PC-9 (cell line): ENCODE measurements around the gene EPB41L4B. TPM values are rescaled to one million over a fixed set of nuclear protein-coding genes. Genes with fewer than 3 reads are reported as not detected.

Experiments used
- BruUV-seq: library from RNA; stranded (reverse); fragments of 400-500 nt; replicated peaks from 2 replicates; lab custom pipeline; 2021; lab: Mats Ljungman, UMichigan
- CTCF ChIA-PET: fragments of 300-600 bp; sonication (Branson Sonifier 250); formaldehyde crosslinking; loops from one replicate; lab custom pipeline; 2022; ENCODE audit warnings: antibody characterized with exemption; lab: Charles Lee
- POLR2A ChIA-PET: fragments of 300-600 bp; sonication (Branson Sonifier 250); formaldehyde crosslinking; loops from one replicate; lab custom pipeline; 2022; ENCODE audit warnings: antibody characterized with exemption; ENCODE audit not compliant: unreplicated experiment; lab: Charles Lee
- DNase-seq, 2 experiments: peaks; one replicate each; pipeline versions ENCODE4 v3.0.0 to v3.0.0-alpha.2; 2015 to 2022; ENCODE audit warnings: mixed read lengths in 1 of 2
- H2AFZ ChIP-seq: fragments of 200-600 bp; sonication (generic); 2 replicates; pipeline ENCODE4 v1.8.1; 2017; ENCODE audit warnings: antibody characterized with exemption
- H3F3A ChIP-seq: fragments of 200-600 bp; sonication (generic); 2 replicates; pipeline ENCODE4 v1.8.1; 2017; ENCODE audit warnings: antibody characterized with exemption, mild to moderate bottlenecking, low read depth; ENCODE audit not compliant: insufficient read depth
- H3K27ac ChIP-seq: fragments of 200-600 bp; sonication (generic); 2 replicates; pipeline ENCODE4 v1.6.1; 2016; ENCODE audit warnings: mixed run types
- H3K27me3 ChIP-seq: fragments of 200-600 bp; sonication (generic); 2 replicates; pipeline ENCODE4 v1.6.1; 2016; ENCODE audit warnings: low read depth, mixed run types; ENCODE audit not compliant: insufficient read depth
- H3K36me3 ChIP-seq: fragments of 200-600 bp; sonication (generic); 2 replicates; pipeline ENCODE4 v1.6.1; 2016; ENCODE audit warnings: low read depth, mixed run types
- H3K4me1 ChIP-seq: fragments of 200-600 bp; sonication (generic); replicated peaks from 2 replicates; pipeline ENCODE4 v1.6.1; 2016; ENCODE audit warnings: mixed run types; ENCODE audit not compliant: insufficient read depth
- H3K4me2 ChIP-seq: fragments of 200-600 bp; sonication (generic); 2 replicates; pipeline ENCODE4 v1.6.1; 2017; ENCODE audit warnings: mixed run types
- H3K4me3 ChIP-seq: fragments of 200-600 bp; sonication (generic); 2 replicates; pipeline ENCODE4 v1.6.1; 2016; ENCODE audit warnings: mixed run types
- H3K79me2 ChIP-seq: fragments of 200-600 bp; sonication (generic); 2 replicates; pipeline ENCODE4 v1.6.1; 2017; ENCODE audit warnings: low read depth, mixed run types
- H3K9me2 ChIP-seq: fragments of 200-600 bp; sonication (generic); 2 replicates; pipeline ENCODE4 v1.8.1; 2017; ENCODE audit warnings: mild to moderate bottlenecking; ENCODE audit not compliant: insufficient read depth
- H3K9me3 ChIP-seq: fragments of 200-600 bp; sonication (generic); 2 replicates; pipeline ENCODE4 v1.8.1; 2016; ENCODE audit warnings: low read depth; ENCODE audit not compliant: insufficient read depth
- H4K20me1 ChIP-seq: fragments of 200-600 bp; sonication (generic); 2 replicates; pipeline ENCODE4 v1.8.1; 2017; ENCODE audit not compliant: insufficient read depth
- EZH2 ChIP-seq: fragments of 200-600 bp; sonication (generic); IDR thresholded peaks from 2 replicates; pipeline ENCODE4 v1.8.0; 2017; ENCODE audit warnings: antibody characterized with exemption, low read depth
- intact Hi-C: fragments of 100-400 bp; cut with micrococcal nuclease; formaldehyde crosslinking; loops from one replicate; pipeline ENCODE4 v1.10.0; 2022; ENCODE audit not compliant: unreplicated experiment
- total RNA-seq: library from RNA; stranded (reverse); gene quantifications from 2 replicates; pipeline ENCODE4 v1.2.3, GENCODE V29; 2021
- TF ChIP-seq, protein P1 (sequence below): fragments of 200-600 bp; sonication (generic); conservative IDR thresholded peaks from 2 replicates; pipeline ENCODE4 v1.6.1; 2017; ENCODE audit warnings: mixed run types, antibody characterized with exemption, mild to moderate bottlenecking, moderate library complexity

The EPB41L4B gene
- total RNA-seq, 1 experiment from 2014 or later = 4.2 TPM

DNA sequence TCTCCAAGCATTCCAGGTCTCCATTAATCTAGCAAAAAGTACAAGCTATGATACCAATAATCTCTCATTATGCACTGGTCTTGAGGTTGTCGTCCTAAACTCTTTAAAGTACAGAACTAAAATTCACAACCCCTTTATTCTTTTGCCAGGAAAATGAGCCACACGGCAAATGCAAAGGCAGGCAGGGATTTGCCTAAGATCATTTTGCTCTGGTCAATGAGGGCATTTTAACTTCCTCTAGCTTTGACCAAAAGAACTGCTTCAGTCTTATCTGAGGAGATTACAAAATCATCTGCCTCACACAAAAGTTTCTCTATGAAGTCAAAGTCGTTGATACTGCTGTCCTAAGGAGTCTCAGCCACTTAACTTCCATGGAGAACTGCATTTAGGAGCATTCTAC lies 51.8 kb downstream of the EPB41L4B start:
- Histone ChIP-seq H3K9me3 (no peaks in the 10 kb centered on the region), H2AFZ (no peak overlapping the region), H3F3A (no peaks in the 10 kb centered on the region), H3K27me3 (no peaks in the 10 kb centered on the region), H3K4me1 (no peaks in the 10 kb centered on the region), H4K20me1 (no peaks in the 10 kb centered on the region), H3K79me2 (no peaks in the 10 kb centered on the region), H3K4me2 (no peak overlapping the region), H3K9me2 (no peaks in the 10 kb centered on the region), H3K27ac (no peak overlapping the region), H3K4me3 (no peak overlapping the region), H3K36me3 (0 out of 2 replicates have a peak, but pooled peaks cover 4% of the 10 kb centered on the region)
- no peak for TF ChIP-seq EZH2
- TF ChIP-seq, protein P1, sequence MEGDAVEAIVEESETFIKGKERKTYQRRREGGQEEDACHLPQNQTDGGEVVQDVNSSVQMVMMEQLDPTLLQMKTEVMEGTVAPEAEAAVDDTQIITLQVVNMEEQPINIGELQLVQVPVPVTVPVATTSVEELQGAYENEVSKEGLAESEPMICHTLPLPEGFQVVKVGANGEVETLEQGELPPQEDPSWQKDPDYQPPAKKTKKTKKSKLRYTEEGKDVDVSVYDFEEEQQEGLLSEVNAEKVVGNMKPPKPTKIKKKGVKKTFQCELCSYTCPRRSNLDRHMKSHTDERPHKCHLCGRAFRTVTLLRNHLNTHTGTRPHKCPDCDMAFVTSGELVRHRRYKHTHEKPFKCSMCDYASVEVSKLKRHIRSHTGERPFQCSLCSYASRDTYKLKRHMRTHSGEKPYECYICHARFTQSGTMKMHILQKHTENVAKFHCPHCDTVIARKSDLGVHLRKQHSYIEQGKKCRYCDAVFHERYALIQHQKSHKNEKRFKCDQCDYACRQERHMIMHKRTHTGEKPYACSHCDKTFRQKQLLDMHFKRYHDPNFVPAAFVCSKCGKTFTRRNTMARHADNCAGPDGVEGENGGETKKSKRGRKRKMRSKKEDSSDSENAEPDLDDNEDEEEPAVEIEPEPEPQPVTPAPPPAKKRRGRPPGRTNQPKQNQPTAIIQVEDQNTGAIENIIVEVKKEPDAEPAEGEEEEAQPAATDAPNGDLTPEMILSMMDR = no peak
- ChIA-PET POLR2A (no interaction called here), CTCF (no interaction called here)
- BruUV-seq = no TSS peak
- DNase-seq = no peak
- intact Hi-C loops = no loop called here

DNA sequence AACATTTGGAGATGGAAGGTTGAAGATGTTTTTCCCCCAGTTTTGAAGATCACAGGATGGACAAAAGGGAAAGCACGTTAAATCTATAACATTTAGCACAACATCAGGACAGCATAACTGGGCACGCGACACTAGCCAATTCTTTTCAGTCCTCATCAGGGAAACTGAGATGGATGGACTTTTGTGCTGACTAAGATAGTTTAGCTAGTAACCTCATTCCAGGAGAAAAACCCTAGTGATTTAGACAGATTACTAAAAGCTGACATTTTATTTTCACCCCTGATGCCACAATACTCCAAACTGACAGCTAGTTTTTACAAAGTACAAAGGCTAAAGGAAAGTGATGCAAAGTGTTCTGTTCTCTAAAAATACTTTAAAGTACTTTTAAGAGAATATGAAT lies 53.3 kb downstream of the EPB41L4B start:
- no peaks in the 10 kb centered on the region for H3F3A ChIP-seq
- BruUV-seq = no TSS peak
- no peak overlapping the region for H3K27ac ChIP-seq
- DNase-seq = no peak
- TF ChIP-seq EZH2 = no peak
- TF ChIP-seq, protein P1 = no peak
- ChIA-PET CTCF (no interaction called here), POLR2A (no interaction called here)
- no peak overlapping the region for H3K4me3 ChIP-seq
- no peaks in the 10 kb centered on the region for H3K9me2 ChIP-seq
- intact Hi-C loops = no loop called here
- no peaks in the 10 kb centered on the region for H4K20me1 ChIP-seq
- no peaks in the 10 kb centered on the region for H3K79me2 ChIP-seq
- H3K27me3 ChIP-seq = no peaks in the 10 kb centered on the region
- H3K36me3 ChIP-seq = 0 out of 2 replicates have a peak, but pooled peaks cover 4% of the 10 kb centered on the region
- H3K4me1 ChIP-seq = no peaks in the 10 kb centered on the region
- H3K4me2 ChIP-seq = no peak overlapping the region
- H2AFZ ChIP-seq = no peak overlapping the region
- H3K9me3 ChIP-seq = no peaks in the 10 kb centered on the region

DNA sequence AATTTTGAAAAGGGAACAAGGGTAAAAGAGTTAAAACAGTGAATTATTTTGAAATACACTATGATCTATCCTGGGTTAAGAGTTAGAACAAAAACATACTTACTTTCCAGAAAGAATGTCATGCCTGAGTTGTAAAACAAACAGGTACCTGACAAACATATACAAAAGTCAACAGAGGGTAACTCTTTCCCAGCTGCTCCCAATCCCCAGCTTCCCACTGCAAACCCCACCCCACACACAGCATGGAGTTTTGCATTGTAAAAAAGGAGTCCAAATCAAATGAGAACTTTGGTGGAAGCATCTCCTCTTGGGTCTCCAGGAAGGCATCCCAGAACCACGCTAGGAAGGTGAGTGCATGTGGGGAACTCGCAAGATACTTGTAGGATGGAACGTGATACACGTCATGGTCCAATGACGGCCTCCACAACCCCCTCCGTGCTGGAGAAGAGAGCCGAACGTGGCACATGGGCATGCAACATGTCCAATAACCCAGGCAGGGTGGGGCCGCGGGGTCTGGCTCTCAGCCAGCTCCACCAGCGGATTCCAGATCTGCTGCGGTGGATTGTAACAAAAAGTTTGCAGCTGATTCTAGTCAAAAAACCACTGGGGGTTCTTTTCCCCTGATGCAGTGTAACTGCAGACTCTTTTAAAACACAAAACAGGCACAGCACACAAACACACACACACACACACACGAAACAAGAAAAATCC lies 55.8 kb downstream of the EPB41L4B start:
- ChIA-PET CTCF (no interaction called here), POLR2A (interaction anchor here (0.6 kb wide), 1 partner anchor 71 kb away, joined by 4 read pairs; no protein-coding TSS in a partner anchor)
- no peaks in the 10 kb centered on the region for H3F3A ChIP-seq
- no peaks in the 10 kb centered on the region for H4K20me1 ChIP-seq
- no peak for DNase-seq
- H3K9me3 ChIP-seq = no peaks in the 10 kb centered on the region
- H3K4me2 ChIP-seq = no peak overlapping the region
- H3K4me1 ChIP-seq = no peaks in the 10 kb centered on the region
- BruUV-seq = no TSS peak
- H3K9me2 ChIP-seq = no peaks in the 10 kb centered on the region
- H3K27ac ChIP-seq = no peak overlapping the region
- no peak for TF ChIP-seq EZH2
- TF ChIP-seq, protein P1 = no peak
- H3K4me3 ChIP-seq = no peak overlapping the region
- H3K79me2 ChIP-seq = no peaks in the 10 kb centered on the region
- no peaks in the 10 kb centered on the region for H3K27me3 ChIP-seq
- 0 out of 2 replicates have a peak, but pooled peaks cover 4% of the 10 kb centered on the region for H3K36me3 ChIP-seq
- no peak overlapping the region for H2AFZ ChIP-seq
- intact Hi-C loops = no loop called here
